ENCODE measurements around the gene ABCA4.

The ABCA4 gene

GRCh38 chr1:94093396-94093795, 27.6 kb downstream of the ABCA4 start:
- H3K9me3 ChIP-seq (ENCODE audit: insufficient read depth, low read depth, low read length) = no peaks in the 10 kb centered on the region
- H3K4me1 ChIP-seq (ENCODE audit: insufficient read depth, low read length) = peaks cover 25% of the 10 kb centered on the region
- no peak overlapping the region for H3K9ac ChIP-seq (ENCODE audit: low read depth, low read length)
- H3K36me3 ChIP-seq (ENCODE audit: insufficient read depth, low read depth, low read length) = no peaks in the 10 kb centered on the region
- no peak overlapping the region for H3K27ac ChIP-seq (ENCODE audit: low read length)
- no peaks in the 10 kb centered on the region for H3K27me3 ChIP-seq (ENCODE audit: insufficient read depth, low read length)
- H3K4me3 ChIP-seq (ENCODE audit: low read length) = no peak overlapping the region

- Histone ChIP-seq H3K27ac (ENCODE audit: low read length) (no peak overlapping the region), H3K4me1 (ENCODE audit: insufficient read depth, low read length) (peaks cover 25% of the 10 kb centered on the region), H3K27me3 (ENCODE audit: insufficient read depth, low read length) (no peaks in the 10 kb centered on the region), H3K9me3 (ENCODE audit: insufficient read depth, low read depth, low read length) (no peaks in the 10 kb centered on the region), H3K4me3 (ENCODE audit: low read length) (no peak overlapping the region), H3K36me3 (ENCODE audit: insufficient read depth, low read depth, low read length) (no peaks in the 10 kb centered on the region), H3K9ac (ENCODE audit: low read depth, low read length) (no peak overlapping the region)
These were observed 28.7 kb downstream of the ABCA4 start for GRCh38 chr1:94092210-94092613.

- Histone ChIP-seq H3K4me3 (ENCODE audit: low read length) (no peak overlapping the region), H3K36me3 (ENCODE audit: insufficient read depth, low read depth, low read length) (no peaks in the 10 kb centered on the region), H3K9ac (ENCODE audit: low read depth, low read length) (no peak overlapping the region), H3K27ac (ENCODE audit: low read length) (no peak overlapping the region), H3K27me3 (ENCODE audit: insufficient read depth, low read length) (no peaks in the 10 kb centered on the region), H3K9me3 (ENCODE audit: insufficient read depth, low read depth, low read length) (no peaks in the 10 kb centered on the region), H3K4me1 (ENCODE audit: insufficient read depth, low read length) (peaks cover 25% of the 10 kb centered on the region)
These were observed 30.2 kb downstream of the ABCA4 start for GRCh38 chr1:94090761-94091160.

GRCh38 chr1:94087193-94087592, 33.8 kb downstream of the ABCA4 start:
- Histone ChIP-seq H3K36me3 (ENCODE audit: insufficient read depth, low read depth, low read length) (no peaks in the 10 kb centered on the region), H3K9me3 (ENCODE audit: insufficient read depth, low read depth, low read length) (no peaks in the 10 kb centered on the region), H3K4me3 (ENCODE audit: low read length) (no peak overlapping the region), H3K9ac (ENCODE audit: low read depth, low read length) (no peak overlapping the region), H3K4me1 (ENCODE audit: insufficient read depth, low read length) (peaks cover 5% of the 10 kb centered on the region), H3K27ac (ENCODE audit: low read length) (no peak overlapping the region), H3K27me3 (ENCODE audit: insufficient read depth, low read length) (0 out of 2 replicates have a peak, but pooled peaks cover 7% of the 10 kb centered on the region)

GRCh38 chr1:94084547-94084946, 36.4 kb downstream of the ABCA4 start:
- H3K4me1 ChIP-seq (ENCODE audit: insufficient read depth, low read length) = no peaks in the 10 kb centered on the region
- no peak overlapping the region for H3K27ac ChIP-seq (ENCODE audit: low read length)
- H3K4me3 ChIP-seq (ENCODE audit: low read length) = no peak overlapping the region
- H3K36me3 ChIP-seq (ENCODE audit: insufficient read depth, low read depth, low read length) = no peaks in the 10 kb centered on the region
- H3K9ac ChIP-seq (ENCODE audit: low read depth, low read length) = no peak overlapping the region
- no peaks in the 10 kb centered on the region for H3K9me3 ChIP-seq (ENCODE audit: insufficient read depth, low read depth, low read length)
- 0 out of 2 replicates have a peak, but pooled peaks cover 7% of the 10 kb centered on the region for H3K27me3 ChIP-seq (ENCODE audit: insufficient read depth, low read length)

GRCh38 chr1:94084085-94084484, 36.9 kb downstream of the ABCA4 start:
- Histone ChIP-seq H3K27ac (ENCODE audit: low read length) (no peak overlapping the region), H3K9ac (ENCODE audit: low read depth, low read length) (no peak overlapping the region)

GRCh38 chr1:94083681-94084080, 37.3 kb downstream of the ABCA4 start:
- H3K36me3 ChIP-seq (ENCODE audit: insufficient read depth, low read depth, low read length) = no peaks in the 10 kb centered on the region
- no peak overlapping the region for H3K27ac ChIP-seq (ENCODE audit: low read length)
- H3K9me3 ChIP-seq (ENCODE audit: insufficient read depth, low read depth, low read length) = no peaks in the 10 kb centered on the region
- H3K4me3 ChIP-seq (ENCODE audit: low read length) = no peak overlapping the region
- H3K4me1 ChIP-seq (ENCODE audit: insufficient read depth, low read length) = peaks cover 3% of the 10 kb centered on the region; the same call in 1 of the 2 replicates
- H3K27me3 ChIP-seq (ENCODE audit: insufficient read depth, low read length) = 0 out of 2 replicates have a peak, but pooled peaks cover 7% of the 10 kb centered on the region
- no peak overlapping the region for H3K9ac ChIP-seq (ENCODE audit: low read depth, low read length)

More at GRCh38 chr1:94084085-94084484, 36.9 kb downstream of the ABCA4 start:
- Histone ChIP-seq H3K36me3 (ENCODE audit: insufficient read depth, low read depth, low read length) (no peaks in the 10 kb centered on the region), H3K9me3 (ENCODE audit: insufficient read depth, low read depth, low read length) (no peaks in the 10 kb centered on the region), H3K4me1 (ENCODE audit: insufficient read depth, low read length) (peaks cover 3% of the 10 kb centered on the region; the same call in 1 of the 2 replicates), H3K4me3 (ENCODE audit: low read length) (no peak overlapping the region), H3K27me3 (ENCODE audit: insufficient read depth, low read length) (0 out of 2 replicates have a peak, but pooled peaks cover 7% of the 10 kb centered on the region)

- Histone ChIP-seq H3K4me1 (ENCODE audit: insufficient read depth, low read length) (peaks cover 3% of the 10 kb centered on the region; the same call in 1 of the 2 replicates), H3K9me3 (ENCODE audit: insufficient read depth, low read depth, low read length) (no peaks in the 10 kb centered on the region), H3K27me3 (ENCODE audit: insufficient read depth, low read length) (peaks cover 7% of the 10 kb centered on the region), H3K27ac (ENCODE audit: low read length) (no peak overlapping the region), H3K4me3 (ENCODE audit: low read length) (no peak overlapping the region), H3K36me3 (ENCODE audit: insufficient read depth, low read depth, low read length) (no peaks in the 10 kb centered on the region), H3K9ac (ENCODE audit: low read depth, low read length) (no peak overlapping the region)
These were observed 39.2 kb downstream of the ABCA4 start for GRCh38 chr1:94081566-94082344.

- Histone ChIP-seq H3K9me3 (ENCODE audit: insufficient read depth, low read depth, low read length) (no peaks in the 10 kb centered on the region), H3K27ac (ENCODE audit: low read length) (no peak overlapping the region), H3K27me3 (ENCODE audit: insufficient read depth, low read length) (peaks cover 18% of the 10 kb centered on the region), H3K9ac (ENCODE audit: low read depth, low read length) (no peak overlapping the region), H3K36me3 (ENCODE audit: insufficient read depth, low read depth, low read length) (no peaks in the 10 kb centered on the region), H3K4me1 (ENCODE audit: insufficient read depth, low read length) (peaks cover 3% of the 10 kb centered on the region; the same call in 1 of the 2 replicates), H3K4me3 (ENCODE audit: low read length) (no peak overlapping the region)
These were observed 41.0 kb downstream of the ABCA4 start for GRCh38 chr1:94079989-94080388.

- H3K9me3 ChIP-seq (ENCODE audit: insufficient read depth, low read depth, low read length) = no peaks in the 10 kb centered on the region
- peaks cover 16% of the 10 kb centered on the region for H3K27me3 ChIP-seq (ENCODE audit: insufficient read depth, low read length)
- H3K36me3 ChIP-seq (ENCODE audit: insufficient read depth, low read depth, low read length) = no peaks in the 10 kb centered on the region
- no peak overlapping the region for H3K27ac ChIP-seq (ENCODE audit: low read length)
- H3K4me3 ChIP-seq (ENCODE audit: low read length) = no peak overlapping the region
- H3K9ac ChIP-seq (ENCODE audit: low read depth, low read length) = no peak overlapping the region
- peaks cover 3% of the 10 kb centered on the region; the same call in 1 of the 2 replicates for H3K4me1 ChIP-seq (ENCODE audit: insufficient read depth, low read length)
These were observed 41.6 kb downstream of the ABCA4 start for GRCh38 chr1:94079080-94079940.

GRCh38 chr1:94072840-94073522, 48.0 kb downstream of the ABCA4 start:
- Histone ChIP-seq H3K27ac (ENCODE audit: low read length) (no peak overlapping the region), H3K4me1 (ENCODE audit: insufficient read depth, low read length) (peaks cover 7% of the 10 kb centered on the region; the same call in 1 of the 2 replicates), H3K36me3 (ENCODE audit: insufficient read depth, low read depth, low read length) (no peaks in the 10 kb centered on the region), H3K27me3 (ENCODE audit: insufficient read depth, low read length) (peaks cover 75% of the 10 kb centered on the region), H3K4me3 (ENCODE audit: low read length) (no peak overlapping the region), H3K9ac (ENCODE audit: low read depth, low read length) (no peak overlapping the region), H3K9me3 (ENCODE audit: insufficient read depth, low read depth, low read length) (no peaks in the 10 kb centered on the region)

All from iPS-20b (cell line).